H7 (cell line): ENCODE data around the gene ELAC2. TPM values are rescaled to one million over a fixed set of nuclear protein-coding genes. Genes with fewer than 3 reads are reported as not detected.
A peak's percentile ranks its signal among the peaks of the same experiment; 100 is the strongest.

Source experiments
- DNase-seq: peaks from one replicate; pipeline ENCODE4 v3.0.0; 2012
- H3K27me3 ChIP-seq: 2 replicates; pipeline ENCODE4 v1.6.0; 2011; ENCODE audit warnings: mild to moderate bottlenecking, low read length; ENCODE audit not compliant: control insufficient read depth, insufficient read depth
- H3K36me3 ChIP-seq: replicated peaks from 2 replicates; pipeline ENCODE4 v1.5.1; 2011; ENCODE audit warnings: low read length; ENCODE audit not compliant: control insufficient read depth, insufficient read depth
- H3K4me3 ChIP-seq: 2 replicates; pipeline ENCODE4 v1.5.1; 2011; ENCODE audit warnings: low read depth, mild to moderate bottlenecking, control low read depth, low read length, moderate library complexity; ENCODE audit not compliant: insufficient read depth
- total RNA-seq: library from RNA; depleted of rRNA; stranded (reverse); fragments of >200 nt; shearing (Covaris generic); gene quantifications from 2 replicates; pipeline ENCODE4 v1.2.3, GENCODE V29; 2014

Gene ELAC2
- total RNA-seq, 1 experiment from 2014 or later = 125 TPM

GRCh38 chr17:13029340-13029739, 11.5 kb upstream of the ELAC2 start:
- no peaks in the 10 kb centered on the region for H3K27me3 ChIP-seq
- no peaks in the 10 kb centered on the region for H3K36me3 ChIP-seq
- no peak overlapping the region for H3K4me3 ChIP-seq
- no peak for DNase-seq

- no peak overlapping the region for H3K4me3 ChIP-seq
- H3K27me3 ChIP-seq = no peaks in the 10 kb centered on the region
- no peak for DNase-seq
- H3K36me3 ChIP-seq = no peaks in the 10 kb centered on the region
Measured at GRCh38 chr17:13027246-13027645, 9.4 kb upstream of the ELAC2 start.

- Histone ChIP-seq H3K4me3 (no peak overlapping the region), H3K27me3 (no peaks in the 10 kb centered on the region), H3K36me3 (no peaks in the 10 kb centered on the region)
- no peak for DNase-seq
Measured at GRCh38 chr17:13025687-13026086, 7.9 kb upstream of the ELAC2 start.

- Histone ChIP-seq H3K27me3 (no peaks in the 10 kb centered on the region), H3K4me3 (no peak overlapping the region), H3K36me3 (no peaks in the 10 kb centered on the region)
- no peak for DNase-seq
Measured at GRCh38 chr17:13025258-13025627, 7.4 kb upstream of the ELAC2 start.

- no peaks in the 10 kb centered on the region for H3K36me3 ChIP-seq
- H3K27me3 ChIP-seq = no peaks in the 10 kb centered on the region
- peak; percentile 88 for DNase-seq
- H3K4me3 ChIP-seq = peak overlapping the region; percentile 27
Measured at GRCh38 chr17:13024526-13025257, 6.9 kb upstream of the ELAC2 start.

GRCh38 chr17:13024016-13024415, 6.2 kb upstream of the ELAC2 start:
- Histone ChIP-seq H3K4me3 (no peak overlapping the region), H3K36me3 (no peaks in the 10 kb centered on the region), H3K27me3 (no peaks in the 10 kb centered on the region)
- DNase-seq = no peak

- no peak for DNase-seq
- Histone ChIP-seq H3K27me3 (no peaks in the 10 kb centered on the region), H3K36me3 (peaks cover 37% of the 10 kb centered on the region), H3K4me3 (peak overlapping the region; percentile 95)
Measured at GRCh38 chr17:13016881-13017654, 759 bp downstream of the ELAC2 start.

- H3K4me3 ChIP-seq = no peak overlapping the region
- peaks cover 47% of the 10 kb centered on the region for H3K36me3 ChIP-seq
- DNase-seq = no peak
- no peaks in the 10 kb centered on the region for H3K27me3 ChIP-seq
Measured at GRCh38 chr17:13014801-13015200, 3.0 kb downstream of the ELAC2 start.

- Histone ChIP-seq H3K27me3 (no peaks in the 10 kb centered on the region), H3K36me3 (peaks cover 49% of the 10 kb centered on the region), H3K4me3 (no peak overlapping the region)
- DNase-seq = no peak
Measured at GRCh38 chr17:13010959-13011358, 6.9 kb downstream of the ELAC2 start.

GRCh38 chr17:13008461-13008860, 9.4 kb downstream of the ELAC2 start:
- Histone ChIP-seq H3K27me3 (no peaks in the 10 kb centered on the region), H3K36me3 (peaks cover 43% of the 10 kb centered on the region), H3K4me3 (no peak overlapping the region)
- DNase-seq = no peak

GRCh38 chr17:13005530-13005929, 12.3 kb downstream of the ELAC2 start:
- Histone ChIP-seq H3K4me3 (no peak overlapping the region), H3K27me3 (no peaks in the 10 kb centered on the region), H3K36me3 (peaks cover 42% of the 10 kb centered on the region)
- DNase-seq = no peak

- H3K4me3 ChIP-seq = no peak overlapping the region
- H3K27me3 ChIP-seq = no peaks in the 10 kb centered on the region
- no peak for DNase-seq
- peaks cover 47% of the 10 kb centered on the region for H3K36me3 ChIP-seq
Measured at GRCh38 chr17:13004336-13004735, 13.5 kb downstream of the ELAC2 start.

- Histone ChIP-seq H3K27me3 (no peaks in the 10 kb centered on the region), H3K36me3 (peaks cover 51% of the 10 kb centered on the region), H3K4me3 (no peak overlapping the region)
- peak; percentile 9 for DNase-seq
Measured at GRCh38 chr17:13003927-13004326, 13.9 kb downstream of the ELAC2 start.

GRCh38 chr17:13003454-13003851, 14.4 kb downstream of the ELAC2 start:
- Histone ChIP-seq H3K4me3 (no peak overlapping the region), H3K27me3 (no peaks in the 10 kb centered on the region), H3K36me3 (peaks cover 51% of the 10 kb centered on the region)
- DNase-seq = no peak

- Histone ChIP-seq H3K4me3 (no peak overlapping the region), H3K27me3 (no peaks in the 10 kb centered on the region), H3K36me3 (peaks cover 53% of the 10 kb centered on the region)
- DNase-seq = peak; percentile 87
Measured at GRCh38 chr17:13002761-13003453, 14.9 kb downstream of the ELAC2 start.
